HG03108 (cell line): ENCODE data around the gene KCTD20.

Experiments used
- ATAC-seq: cut with Tn5 transposase; IDR thresholded peaks from one replicate; pipeline ENCODE4 v1.9.1; 2021; ENCODE audit warnings: moderate library complexity; ENCODE audit not compliant: unreplicated experiment

The KCTD20 gene

DNA sequence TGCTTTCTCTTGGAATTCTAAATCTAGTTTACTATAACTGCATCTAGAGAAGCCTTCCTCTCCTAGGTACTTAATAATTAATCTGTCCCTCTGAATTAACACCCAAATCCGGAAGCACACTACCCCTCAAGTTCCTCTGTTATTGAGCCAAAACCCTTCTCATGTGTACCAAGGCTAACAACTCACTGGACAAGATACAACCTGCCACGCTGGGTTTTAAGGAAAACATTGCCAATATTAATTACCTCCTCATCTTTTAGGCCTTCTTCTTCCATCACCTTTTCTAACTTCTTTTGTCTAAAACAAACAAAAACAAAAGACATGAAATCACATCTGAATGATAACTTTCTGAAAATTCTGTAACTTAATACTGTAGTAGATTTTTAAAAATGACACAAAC lies 82.5 kb downstream of the KCTD20 start:
- ATAC-seq = no peak

DNA sequence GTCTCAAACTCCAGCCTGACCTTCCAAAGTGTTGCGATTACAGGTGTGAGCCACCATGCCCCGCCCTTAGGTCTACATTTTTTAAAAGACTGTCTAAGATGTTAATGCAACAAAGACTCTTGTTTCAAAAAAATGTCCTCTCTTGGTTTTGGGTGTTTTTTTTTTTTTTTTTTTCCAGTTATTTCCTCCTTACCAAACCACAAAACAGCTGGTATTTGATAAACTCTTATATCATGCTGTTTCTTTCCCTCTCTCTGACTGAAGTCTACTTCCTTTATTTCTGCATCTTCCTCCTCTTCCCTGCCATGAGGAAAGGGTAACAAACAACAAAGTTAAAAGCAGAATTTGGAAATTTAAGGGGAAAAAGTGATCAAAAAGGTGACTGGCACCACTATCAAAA lies 83.3 kb downstream of the KCTD20 start:
- ATAC-seq = no peak

GRCh38 chr6:36533321-36533720 lies 90.5 kb downstream of the KCTD20 start:
- no peak for ATAC-seq

DNA sequence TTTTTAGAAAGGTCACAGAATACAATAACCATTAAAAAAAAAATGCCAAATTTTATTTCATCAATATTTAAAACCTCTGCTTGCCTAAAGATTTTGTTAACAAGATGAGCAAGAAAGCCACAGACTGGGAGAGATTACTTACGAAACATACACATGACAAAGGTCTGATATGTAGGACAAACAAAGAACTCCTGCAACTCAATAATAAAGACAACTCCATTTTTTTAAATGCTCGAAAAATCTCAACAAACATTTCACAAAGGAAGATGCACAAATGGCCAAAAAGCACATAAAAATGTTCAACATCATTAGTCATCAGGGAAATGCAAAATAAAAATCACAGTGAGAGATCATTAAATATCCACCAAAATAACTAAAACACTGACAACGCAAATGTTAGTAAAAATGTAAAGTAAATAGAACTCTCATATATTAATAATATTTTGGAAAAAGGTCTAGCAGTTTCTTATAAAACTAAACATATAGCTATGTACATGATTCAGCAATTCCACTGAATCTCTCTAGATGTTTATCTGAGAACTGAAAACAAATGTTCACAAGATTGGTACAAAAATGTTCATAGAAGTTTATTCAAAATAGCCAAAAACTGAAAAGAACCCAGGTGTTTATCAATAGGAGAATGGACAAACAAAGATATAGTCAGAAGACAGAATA lies 94.2 kb downstream of the KCTD20 start:
- no peak for ATAC-seq

- ATAC-seq = no peak
These were observed 97.2 kb downstream of the KCTD20 start for GRCh38 chr6:36539814-36540568.
